ENCODE data around the gene PPFIBP1. TPM values are rescaled to one million over a fixed set of nuclear protein-coding genes. Genes with fewer than 3 reads are reported as not detected.

The PPFIBP1 gene
- total and polyA plus RNA-seq, 2 of the 8 experiments (the other 6 are each of a cell fraction or from before 2014, with no cell fraction given): 7.7 to 31.3 TPM

DNA sequence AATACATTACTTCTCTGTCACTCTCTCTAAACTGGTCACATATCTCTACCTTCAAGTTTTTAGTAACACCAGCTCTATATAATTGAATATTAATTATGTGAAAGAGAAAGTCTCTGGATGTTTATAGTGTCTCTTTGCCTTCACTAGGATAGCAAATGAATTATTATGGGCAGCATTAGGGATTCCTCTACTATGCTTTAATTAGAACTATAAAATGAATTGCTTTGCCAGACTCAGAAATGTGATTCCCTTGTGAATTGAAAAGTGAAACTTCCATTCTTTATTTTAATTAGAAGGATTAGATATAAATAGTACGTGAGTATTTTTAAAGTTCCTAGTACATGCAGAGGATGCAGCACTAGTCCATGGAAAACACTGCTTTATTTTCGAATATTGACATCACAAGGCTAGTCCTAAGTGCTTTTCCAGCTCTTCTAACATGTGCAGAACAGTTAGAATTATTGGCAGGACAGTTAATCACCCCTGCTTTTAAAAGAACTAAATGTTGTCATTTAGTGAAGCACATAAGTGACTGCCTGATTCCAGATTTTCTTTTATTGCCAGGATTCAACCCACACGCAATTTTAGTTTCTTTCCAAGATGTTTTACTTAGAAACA is 149.2 kb downstream of the PPFIBP1 start:
- Histone ChIP-seq H3K14ac (ENCODE audit: insufficient read length) (no peak overlapping the region), H3K4ac (replicated peaks; ENCODE audit: insufficient read length, low read depth, low read length) (no peak overlapping the region), H2AK5ac (ENCODE audit: low read depth, low read length) (no peak overlapping the region), H2BK5ac (ENCODE audit: low read depth, low read length) (no peak overlapping the region), H2AFZ (ENCODE audit: low read length) (no peak overlapping the region), H2BK15ac (ENCODE audit: low read length) (no peak overlapping the region), H3K9me3 (ENCODE audit: insufficient read depth in 2 of 2, low read depth in 1 of 2, low read length in 1 of 2) (no peaks in the 10 kb centered on the region), H3K79me2 (ENCODE audit: control insufficient read depth in 1 of 2, insufficient read depth in 2 of 2, low read length in 2 of 2) (no peaks in the 10 kb centered on the region), H3K23me2 (ENCODE audit: low read depth, low read length) (no peaks in the 10 kb centered on the region), H3K4me2 (ENCODE audit: insufficient read depth in 1 of 2, low read depth in 2 of 2, low read length in 2 of 2) (no peak overlapping the region), H2BK12ac (ENCODE audit: low read depth, low read length) (no peak overlapping the region), H3K18ac (ENCODE audit: extremely low read depth, low read length) (no peak overlapping the region), H4K91ac (replicated peaks; ENCODE audit: insufficient read length, low read length) (no peak overlapping the region), H3K4me3 (ENCODE audit: extremely low read depth in 1 of 4, insufficient read depth in 2 of 4, low read depth in 3 of 4, low read length in 4 of 4) (no peak overlapping the region), H4K20me1 (replicated peaks in 1 of 2; ENCODE audit: control insufficient read depth in 1 of 2, insufficient read depth in 2 of 2, low read length in 2 of 2) (no peaks in the 10 kb centered on the region), H3K27ac (ENCODE audit: low read depth, low read length) (no peak overlapping the region), H2BK120ac (replicated peaks; ENCODE audit: low read depth, low read length) (no peak overlapping the region), H3K4me1 (replicated peaks in 1 of 4; ENCODE audit: control insufficient read depth in 3 of 4, insufficient read depth in 4 of 4, low read length in 3 of 4) (no peaks in the 10 kb centered on the region), H3K56ac (replicated peaks; ENCODE audit: insufficient read length, low read depth, low read length) (no peak overlapping the region), H3K23ac (ENCODE audit: insufficient read length) (no peak overlapping the region), H2BK20ac (ENCODE audit: low read length) (no peak overlapping the region), H4K8ac (ENCODE audit: extremely low read depth, insufficient read depth, low read length) (no peak overlapping the region), H3K9ac (replicated peaks in 1 of 4; ENCODE audit: extremely low read depth in 1 of 4, low read depth in 3 of 4, low read length in 3 of 4) (no peak overlapping the region), H4K5ac (ENCODE audit: insufficient read length, low read depth, low read length) (no peak overlapping the region), H3K27me3 (replicated peaks in 1 of 4; ENCODE audit: control insufficient read depth in 3 of 4, extremely low read depth in 1 of 4, insufficient read depth in 3 of 4, low read length in 3 of 4) (no peaks in the 10 kb centered on the region), H3K36me3 (ENCODE audit: control insufficient read depth in 2 of 4, insufficient read depth in 4 of 4, low read length in 3 of 4) (no peaks in the 10 kb centered on the region), H3K79me1 (ENCODE audit: low read depth, low read length) (no peaks in the 10 kb centered on the region)
- 93% methylated on average over 3 of the region's 3 CpGs; no CpG with 5 or more reads in 1 of the 2 experiments for WGBS, 2 experiments (ENCODE audit: extremely low coverage in 1 of 2, insufficient coverage in 1 of 2, insufficient read length in 1 of 2, insufficient replicate concordance in 2 of 2, low coverage in 1 of 2, low lambda C conversion rate in 2 of 2, missing lambda C conversion rate in 1 of 2)
- ChIA-PET POLR2A (ENCODE audit: partially characterized antibody) (no interaction called here), CTCF (ENCODE audit: partially characterized antibody) (no interaction called here)
- no peak for DNase-seq (ENCODE audit: low read depth in 1 of 2, low spot score in 2 of 2)
- no peak for FAIRE-seq
- TF ChIP-seq YY1 (IDR thresholded peaks at IDR 0.05; ENCODE audit: low read depth, low read length) (no peak), SIRT6 (IDR thresholded peaks at IDR 0.05; ENCODE audit: low read length) (no peak), POLR2A (IDR thresholded peaks at IDR 0.05; ENCODE audit: control extremely low read depth in 1 of 2, low read depth in 2 of 2, low read length in 2 of 2) (no peak), JUN (IDR thresholded peaks at IDR 0.05; ENCODE audit: low read depth, low read length) (no peak), NANOG (IDR thresholded peaks at IDR 0.05; ENCODE audit: insufficient read depth, low read depth, low read length, poor library complexity, severe bottlenecking) (no peak), SUZ12 (IDR thresholded peaks at IDR 0.05; ENCODE audit: low read length) (no peak), BCL11A (IDR thresholded peaks at IDR 0.05; ENCODE audit: low read depth in 2 of 2, low read length in 2 of 2) (no peak), SAP30 (IDR thresholded peaks at IDR 0.05; ENCODE audit: insufficient read depth, insufficient replicate concordance, low read length) (no peak), SP1 (IDR thresholded peaks at IDR 0.05; ENCODE audit: low read depth, low read length) (no peak), SP4 (IDR thresholded peaks at IDR 0.05; ENCODE audit: low read length) (no peak), KDM5A (IDR thresholded peaks at IDR 0.05; ENCODE audit: low read length) (no peak), TBP (IDR thresholded peaks at IDR 0.05; ENCODE audit: low read depth, low read length) (no peak)
- TF ChIP-seq, protein P1, sequence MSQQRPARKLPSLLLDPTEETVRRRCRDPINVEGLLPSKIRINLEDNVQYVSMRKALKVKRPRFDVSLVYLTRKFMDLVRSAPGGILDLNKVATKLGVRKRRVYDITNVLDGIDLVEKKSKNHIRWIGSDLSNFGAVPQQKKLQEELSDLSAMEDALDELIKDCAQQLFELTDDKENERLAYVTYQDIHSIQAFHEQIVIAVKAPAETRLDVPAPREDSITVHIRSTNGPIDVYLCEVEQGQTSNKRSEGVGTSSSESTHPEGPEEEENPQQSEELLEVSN (IDR thresholded peaks at IDR 0.05): no peak

All from H1 (cell line).